GM19193 (cell line): ENCODE data around the gene ADCY5.

ENCODE experiments used
- POLR2A ChIP-seq: IDR thresholded peaks from 4 replicates; pipeline ENCODE4 v1.6.1; 2011; ENCODE audit not compliant: insufficient read depth, insufficient read length; ENCODE audit errors: extremely low read depth

Gene ADCY5

DNA sequence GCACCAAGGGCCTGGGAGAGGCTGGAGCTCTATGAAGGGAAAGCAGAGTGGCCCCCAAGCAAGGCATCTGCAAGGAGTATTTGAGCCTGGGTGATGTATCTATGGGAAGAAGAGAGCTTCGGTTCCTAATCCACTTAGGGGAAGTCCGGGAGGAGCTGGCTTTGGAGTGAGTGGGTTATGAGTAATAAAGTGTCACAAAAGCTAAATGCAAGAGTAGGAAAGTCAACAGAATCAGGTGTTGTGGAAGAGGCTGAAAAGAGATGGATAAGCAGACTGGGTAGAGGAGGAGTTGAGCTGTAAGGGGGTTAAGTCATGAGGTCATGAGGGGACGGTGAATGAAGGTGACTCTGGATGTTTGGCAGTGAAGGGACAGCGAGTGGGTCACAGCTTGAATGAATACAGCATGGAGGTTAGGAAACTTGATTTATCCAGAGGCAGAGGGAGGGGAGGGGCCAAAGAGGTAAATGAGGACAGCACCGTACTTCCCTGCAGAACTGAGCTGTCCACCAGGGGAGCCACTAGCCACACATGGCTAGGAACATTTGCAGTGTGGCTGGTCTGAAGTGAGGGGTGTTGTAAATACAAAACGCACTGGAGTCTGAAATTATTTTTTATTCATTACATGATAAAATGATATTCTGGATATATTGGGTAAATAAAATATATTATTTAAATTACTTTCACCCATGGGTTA is 83.3 kb downstream of the ADCY5 start:
- TF ChIP-seq POLR2A: no peak

DNA sequence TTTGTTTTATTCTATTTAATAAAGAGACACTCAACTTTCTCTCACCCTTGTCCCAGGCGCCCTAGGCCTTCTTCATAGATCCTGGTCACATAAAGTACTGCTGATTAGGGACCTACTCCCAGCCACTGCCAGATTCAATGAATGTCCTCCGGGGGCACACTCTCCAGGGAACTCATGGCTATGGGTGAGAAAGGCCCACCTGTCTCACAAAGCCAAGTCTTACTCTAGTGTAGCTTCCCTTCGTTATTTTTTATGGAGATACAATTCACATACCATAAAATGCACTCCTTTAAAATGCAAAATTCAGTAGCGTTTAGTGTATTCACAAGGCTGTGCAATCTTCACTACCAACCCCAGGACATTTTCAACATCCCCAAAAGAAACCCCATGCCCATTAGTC is 87.8 kb downstream of the ADCY5 start:
- TF ChIP-seq POLR2A: no peak

DNA sequence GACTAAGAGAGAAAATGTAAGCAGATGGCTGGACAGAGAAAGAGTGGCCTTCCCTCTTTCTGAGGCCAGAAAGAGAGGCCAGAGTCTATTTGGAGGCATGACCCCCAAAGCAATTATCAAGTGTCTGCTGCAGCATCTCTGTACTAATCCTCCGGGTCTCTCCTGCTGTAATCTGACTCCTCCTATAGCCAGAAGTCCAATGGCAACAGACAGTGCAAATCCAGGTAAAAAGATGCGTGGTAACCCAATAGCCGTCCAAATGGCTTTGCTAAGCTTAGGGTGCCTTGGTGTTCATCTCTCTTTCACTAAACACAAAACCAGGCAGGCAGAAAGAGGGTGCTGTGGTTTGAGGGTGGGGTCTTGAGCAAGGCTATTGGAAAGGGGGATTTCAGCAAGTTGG is 91.6 kb downstream of the ADCY5 start:
- no peak for TF ChIP-seq POLR2A

DNA sequence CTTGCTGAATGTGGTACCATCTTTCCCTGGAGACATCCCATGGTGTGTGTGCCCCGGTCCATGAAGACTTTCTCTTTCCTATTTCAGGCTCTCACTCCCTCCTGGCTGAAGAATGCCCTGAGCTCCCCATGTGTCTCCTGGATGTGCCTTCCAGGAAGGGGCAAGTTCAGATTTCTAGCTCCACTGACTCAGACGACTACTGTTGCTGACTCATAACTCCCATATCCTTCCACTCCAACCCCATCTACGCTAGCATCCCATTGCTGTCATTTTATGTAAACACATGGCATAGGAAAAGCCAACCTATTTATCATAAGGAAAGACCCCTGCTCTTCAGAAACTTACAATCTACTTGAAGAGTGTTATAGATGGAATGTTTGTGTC is 95.0 kb downstream of the ADCY5 start:
- no peak for TF ChIP-seq POLR2A

DNA sequence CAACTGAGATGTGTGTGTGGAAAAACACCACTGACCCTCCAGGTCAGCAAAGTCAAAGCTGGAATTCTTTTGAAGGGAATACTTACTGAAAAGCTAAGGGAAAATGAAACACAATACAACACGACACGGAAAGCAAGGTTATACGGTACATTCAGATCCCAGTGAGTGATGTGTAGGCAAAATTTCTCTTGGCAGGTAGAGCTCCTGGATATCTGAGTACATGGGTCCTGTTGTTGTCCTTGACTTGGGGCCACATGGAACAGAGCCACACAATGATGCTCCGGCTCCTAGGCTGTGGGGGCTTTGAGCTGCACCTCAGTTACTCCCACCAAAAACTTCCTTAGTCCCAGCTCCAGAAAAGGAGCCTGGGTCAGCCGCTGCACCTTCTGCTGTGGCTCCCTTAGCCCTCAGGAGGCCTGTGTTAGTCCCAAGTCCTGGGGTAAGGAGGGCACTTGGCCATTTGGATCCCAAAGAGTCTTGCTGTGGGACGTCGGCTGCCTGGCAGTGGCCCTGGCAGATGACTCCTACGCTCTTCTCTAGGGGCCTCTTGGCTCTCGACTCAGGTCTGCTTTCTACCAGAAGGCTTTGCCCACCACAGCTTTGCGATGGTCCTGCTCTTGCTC is 95.6 kb downstream of the ADCY5 start:
- TF ChIP-seq POLR2A: no peak

DNA sequence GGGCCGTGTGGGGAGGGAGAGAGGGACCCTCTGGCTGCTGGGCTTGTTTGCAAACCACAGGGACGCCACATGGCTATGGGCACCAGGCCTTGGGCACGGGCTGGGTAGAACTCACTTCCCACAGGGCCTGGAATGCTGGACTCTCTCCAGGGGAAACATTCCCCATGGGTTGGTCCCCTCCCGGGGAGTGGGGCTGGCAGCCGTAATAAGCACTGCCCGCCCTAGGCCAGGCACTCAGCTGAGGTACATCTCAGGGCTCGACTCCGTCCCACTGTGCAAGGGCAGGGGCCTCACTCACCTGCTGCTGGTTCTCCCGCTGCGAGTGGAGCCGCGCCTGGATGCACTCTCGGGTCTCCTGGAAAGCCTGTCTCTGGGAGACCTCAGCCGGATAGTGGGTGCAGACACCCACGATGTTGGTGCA is 96.7 kb downstream of the ADCY5 start:
- no peak for TF ChIP-seq POLR2A

DNA sequence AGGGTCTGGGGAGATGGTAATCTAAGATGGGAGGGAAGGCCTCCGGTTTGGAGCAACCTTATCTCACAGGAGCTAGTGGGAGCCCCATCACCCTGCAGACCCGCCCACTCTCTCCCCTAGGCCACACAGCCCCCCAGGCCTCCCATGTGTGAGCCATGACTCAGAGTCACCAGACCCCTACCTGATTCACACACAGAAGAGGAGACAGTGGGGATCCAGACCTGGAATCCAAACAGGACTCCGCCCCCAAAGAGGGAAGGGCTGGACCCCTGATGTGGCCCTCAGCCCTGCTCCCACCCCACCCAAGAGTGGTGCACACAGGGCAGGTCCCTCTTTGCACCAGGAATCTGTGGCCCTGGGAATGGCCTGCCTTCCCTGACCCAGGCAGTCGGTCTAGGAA is 97.4 kb downstream of the ADCY5 start:
- no peak for TF ChIP-seq POLR2A

DNA sequence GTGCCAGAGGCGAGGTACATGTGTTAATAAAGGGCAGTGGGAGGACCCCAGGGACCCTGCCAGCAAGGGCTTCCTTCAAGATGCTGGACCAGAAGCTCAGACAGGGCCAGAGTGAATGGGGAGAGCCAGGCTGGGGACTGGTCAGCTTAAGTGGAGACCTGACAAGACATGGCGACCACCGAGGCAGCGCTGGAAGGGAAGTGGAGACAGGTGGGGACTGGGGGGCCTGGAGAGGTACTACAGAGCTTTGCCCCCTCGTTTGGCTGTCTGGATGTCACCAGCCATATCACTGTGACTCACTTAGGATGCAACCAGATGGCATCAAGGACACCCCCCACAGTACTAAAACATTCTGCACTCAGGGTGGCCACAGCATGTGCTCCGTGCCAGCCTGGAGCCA is 97.9 kb downstream of the ADCY5 start:
- no peak for TF ChIP-seq POLR2A

DNA sequence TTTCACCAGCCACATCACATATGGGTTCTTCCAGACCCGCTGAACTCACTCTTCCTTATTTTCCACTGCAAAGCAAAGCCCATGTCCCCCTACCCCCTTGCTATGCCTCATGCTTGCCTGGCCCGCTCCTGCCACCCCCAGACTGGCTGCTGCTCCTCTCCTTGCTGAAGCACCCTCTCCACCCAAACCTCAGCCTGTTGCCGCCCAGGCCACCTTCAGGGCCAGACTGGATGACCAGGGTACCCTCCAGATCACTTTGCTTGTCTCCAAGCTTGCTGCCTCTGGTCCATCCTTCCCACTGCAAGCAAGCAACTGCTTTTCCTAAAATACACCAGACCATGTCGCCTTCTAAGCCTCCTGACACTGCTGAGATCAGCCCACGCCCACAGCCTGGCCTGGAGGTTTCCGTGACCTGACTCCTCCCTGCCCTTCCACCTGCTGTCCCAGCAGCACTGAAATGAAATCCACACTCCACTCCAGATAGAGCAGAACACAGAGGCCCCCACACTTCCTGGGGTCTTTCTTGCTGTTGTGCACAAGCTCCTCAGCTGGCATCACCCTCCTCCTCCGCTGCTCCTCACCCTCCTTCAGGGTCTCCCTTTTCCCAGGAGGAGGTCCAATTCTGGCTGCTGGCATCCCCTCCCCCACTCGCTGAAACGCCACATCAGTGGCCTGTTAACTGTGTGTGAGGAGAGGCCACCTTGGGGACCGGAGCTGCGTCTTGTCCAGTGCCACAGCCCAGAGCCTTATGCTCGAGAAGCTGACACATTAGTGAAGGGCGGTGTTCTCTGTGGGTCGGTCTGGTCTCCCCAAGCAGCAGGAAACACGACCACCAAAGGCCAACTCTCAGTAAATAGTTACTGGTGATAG is 99.1 kb downstream of the ADCY5 start:
- TF ChIP-seq POLR2A: no peak

DNA sequence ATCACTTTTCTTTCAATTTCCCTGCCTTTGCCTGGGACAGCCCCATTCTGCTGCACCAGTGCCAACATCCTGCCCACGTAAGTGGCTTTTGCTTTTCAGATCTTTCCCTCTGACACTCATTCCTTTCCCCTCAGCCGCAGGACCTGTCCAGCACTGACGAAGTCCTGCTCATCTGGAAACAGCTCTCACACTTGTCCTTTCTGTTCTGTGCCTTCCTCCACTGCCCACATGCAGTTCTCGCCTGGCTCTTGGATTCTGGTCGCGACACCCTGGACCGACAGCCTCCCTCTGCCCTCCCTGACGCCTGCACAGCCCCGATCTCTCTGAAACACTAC is 99.7 kb downstream of the ADCY5 start:
- no peak for TF ChIP-seq POLR2A

DNA sequence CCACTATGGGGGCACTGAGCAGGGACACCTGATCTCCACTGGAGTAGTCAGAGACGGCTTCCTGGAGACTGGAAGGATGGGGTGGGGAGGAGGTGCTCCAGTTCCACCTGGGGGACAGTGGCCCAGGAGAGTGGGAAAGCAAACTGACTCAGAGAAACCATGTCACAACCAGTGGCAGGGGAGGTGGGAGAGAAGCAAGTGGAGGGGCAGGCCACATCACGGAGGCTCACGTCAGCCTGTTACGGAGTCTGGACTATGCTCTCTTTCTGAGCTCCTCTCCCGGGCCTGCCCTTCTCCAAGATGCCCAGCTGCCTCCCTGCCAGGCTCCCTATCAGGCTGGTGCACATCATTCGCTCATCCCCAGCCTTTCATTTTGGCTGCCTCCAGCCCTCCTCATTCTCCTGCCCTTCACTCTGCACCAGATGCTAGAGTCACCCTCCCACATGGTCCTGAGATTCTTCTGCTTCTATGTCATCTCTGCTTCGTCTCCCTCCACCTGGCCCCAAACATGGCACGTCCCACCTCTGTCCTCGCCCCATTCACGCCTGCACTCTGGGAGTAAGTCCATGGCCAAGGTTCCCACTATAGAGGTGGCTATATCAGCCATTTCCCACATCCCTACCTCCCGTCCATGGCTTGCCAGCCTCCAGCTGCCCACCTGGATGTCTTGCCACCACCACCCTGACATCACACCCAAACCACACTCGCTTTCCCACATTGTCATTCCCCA is 100.3 kb downstream of the ADCY5 start:
- TF ChIP-seq POLR2A: no peak

DNA sequence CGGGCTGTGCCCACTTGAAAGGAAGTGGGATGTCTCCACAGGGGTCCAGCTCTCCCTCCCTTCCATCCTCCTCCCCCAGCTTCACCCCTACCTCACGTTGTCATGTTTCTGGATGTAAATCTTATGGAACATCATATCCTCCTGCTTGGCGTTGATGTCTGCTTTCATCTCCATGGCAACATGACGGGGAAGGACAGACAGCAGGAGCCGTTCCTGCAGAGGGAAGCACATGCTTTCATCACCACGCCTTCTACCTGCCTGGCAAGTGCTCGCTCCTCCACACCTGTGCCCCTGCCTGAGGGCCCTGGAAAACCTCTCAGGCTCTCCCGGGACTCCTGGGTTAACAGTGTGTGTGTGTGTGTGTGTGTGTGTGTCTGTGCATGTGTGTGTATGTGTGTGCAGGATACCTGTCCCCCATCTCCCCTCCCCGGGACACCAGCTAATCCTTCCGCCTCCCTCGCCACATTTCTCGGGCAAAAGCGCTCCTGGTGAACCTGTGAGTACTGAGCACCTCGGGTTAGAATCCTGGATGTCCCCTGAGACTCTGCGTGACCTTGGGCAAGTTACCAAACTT is 101.1 kb downstream of the ADCY5 start:
- TF ChIP-seq POLR2A: no peak

DNA sequence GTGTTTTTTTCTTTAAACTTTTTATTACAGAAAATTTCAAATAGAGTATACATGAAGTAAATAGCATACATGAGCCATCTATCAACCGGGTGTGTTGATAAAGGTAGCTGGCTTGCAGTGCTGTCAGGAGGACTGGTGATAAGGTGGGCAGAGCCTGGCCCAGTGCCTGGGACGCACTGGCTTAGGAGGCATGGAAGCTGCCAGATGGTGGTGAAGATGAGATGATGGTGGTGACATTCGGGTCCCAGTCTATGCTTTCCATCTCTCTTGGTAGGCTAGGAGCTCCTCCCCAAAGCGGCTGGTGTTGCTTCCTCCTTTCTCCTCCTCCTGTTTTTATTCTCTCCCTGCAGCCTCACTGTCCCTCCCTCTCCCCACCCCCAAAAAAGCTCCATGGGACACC is 101.7 kb downstream of the ADCY5 start:
- TF ChIP-seq POLR2A: no peak

DNA sequence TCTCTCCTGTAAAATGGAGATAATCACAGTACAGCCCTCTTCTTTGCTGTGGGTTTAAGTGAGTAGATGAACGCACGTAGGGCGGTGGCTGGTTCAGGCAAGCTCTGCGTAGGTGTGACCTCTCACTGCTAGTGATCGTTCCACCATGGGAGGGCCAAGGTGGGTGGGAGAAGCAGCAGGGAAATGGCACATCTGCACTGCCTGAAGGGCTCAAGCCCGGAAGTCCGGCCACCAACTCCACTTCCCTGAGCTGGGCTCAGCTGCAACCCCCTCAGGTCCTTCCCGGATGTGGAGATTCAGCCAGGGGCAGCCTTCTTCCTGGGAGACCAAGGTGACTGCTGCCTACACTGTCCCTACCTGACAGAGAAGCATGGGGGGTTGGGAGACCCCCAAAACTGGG is 102.9 kb downstream of the ADCY5 start:
- TF ChIP-seq POLR2A: no peak
